ENCODE data around the gene B4GALNT4.

DNA sequence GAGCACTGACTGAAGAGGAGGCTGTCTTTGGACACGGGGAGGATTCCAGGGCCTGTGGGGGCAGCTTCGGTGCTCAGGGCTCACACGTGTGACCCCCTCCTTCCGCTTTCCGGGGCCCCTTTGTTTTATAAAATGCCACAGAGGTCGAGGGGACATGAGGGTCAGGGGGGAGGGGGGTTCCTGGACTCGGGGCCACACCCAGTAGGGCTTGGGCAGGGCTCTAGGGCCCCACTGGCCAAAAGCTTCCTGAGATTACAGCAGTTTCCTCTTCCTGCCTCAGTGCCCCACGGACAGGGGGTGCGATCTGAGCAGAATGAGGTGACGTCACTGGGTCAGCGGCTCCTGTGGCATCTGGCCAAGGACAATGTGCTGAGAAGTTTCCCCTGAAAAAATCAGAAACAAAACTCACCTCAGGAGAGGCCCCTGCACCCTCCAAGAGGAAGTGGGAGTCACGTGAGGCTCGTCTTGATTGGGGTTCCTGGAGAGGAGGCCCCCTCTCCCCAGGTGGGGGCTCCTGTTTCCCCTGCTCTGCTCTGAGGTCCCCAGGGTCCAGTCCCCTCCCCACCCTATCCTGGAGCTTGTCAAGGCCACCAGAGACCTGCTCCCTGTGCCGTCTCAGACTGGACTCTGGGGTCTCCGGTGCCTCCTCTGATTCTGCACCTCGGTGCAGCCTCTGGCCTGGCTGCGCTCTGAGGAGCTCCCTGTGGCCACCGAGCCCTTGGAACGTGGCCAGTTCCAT is 42.3 kb upstream of the B4GALNT4 start:
- TF ChIP-seq, protein P1, sequence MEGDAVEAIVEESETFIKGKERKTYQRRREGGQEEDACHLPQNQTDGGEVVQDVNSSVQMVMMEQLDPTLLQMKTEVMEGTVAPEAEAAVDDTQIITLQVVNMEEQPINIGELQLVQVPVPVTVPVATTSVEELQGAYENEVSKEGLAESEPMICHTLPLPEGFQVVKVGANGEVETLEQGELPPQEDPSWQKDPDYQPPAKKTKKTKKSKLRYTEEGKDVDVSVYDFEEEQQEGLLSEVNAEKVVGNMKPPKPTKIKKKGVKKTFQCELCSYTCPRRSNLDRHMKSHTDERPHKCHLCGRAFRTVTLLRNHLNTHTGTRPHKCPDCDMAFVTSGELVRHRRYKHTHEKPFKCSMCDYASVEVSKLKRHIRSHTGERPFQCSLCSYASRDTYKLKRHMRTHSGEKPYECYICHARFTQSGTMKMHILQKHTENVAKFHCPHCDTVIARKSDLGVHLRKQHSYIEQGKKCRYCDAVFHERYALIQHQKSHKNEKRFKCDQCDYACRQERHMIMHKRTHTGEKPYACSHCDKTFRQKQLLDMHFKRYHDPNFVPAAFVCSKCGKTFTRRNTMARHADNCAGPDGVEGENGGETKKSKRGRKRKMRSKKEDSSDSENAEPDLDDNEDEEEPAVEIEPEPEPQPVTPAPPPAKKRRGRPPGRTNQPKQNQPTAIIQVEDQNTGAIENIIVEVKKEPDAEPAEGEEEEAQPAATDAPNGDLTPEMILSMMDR (IDR thresholded peaks at IDR 0.05) = no peak
- TF ChIP-seq EZH2phosphoT487 (IDR thresholded peaks at IDR 0.05) = no peak

Measured in neural progenitor cell (in vitro differentiated cells).